ENCODE data around the gene NTN5.
"Not testable (repeated sequence)": the region's sequence is repeated elsewhere in the genome, so short reads cannot be mapped to it uniquely, and the experiment has no call there.

The NTN5 gene

DNA sequence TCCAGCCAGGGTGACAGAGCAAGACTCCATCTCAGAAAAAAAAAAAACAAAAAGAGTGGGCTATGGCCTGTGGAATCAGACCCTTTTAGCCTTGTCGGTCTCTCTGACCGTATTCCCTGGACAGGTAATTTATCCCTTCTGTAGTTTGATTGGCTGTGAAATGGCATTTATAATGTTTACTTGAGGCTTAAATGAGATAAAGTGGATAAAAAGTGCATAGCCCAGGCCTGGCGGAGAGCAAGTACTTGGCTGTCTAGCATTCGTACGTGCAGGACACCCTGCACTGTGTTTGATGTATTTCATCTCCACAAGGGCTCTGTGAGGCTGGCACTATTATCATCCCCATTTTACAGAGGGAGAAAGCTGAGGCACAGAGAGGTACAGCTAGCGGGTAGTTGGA, 7.0 kb downstream of the NTN5 start:
- no peaks in the 10 kb centered on the region for H3K27me3 ChIP-seq (replicated peaks; ENCODE audit: control insufficient read depth, insufficient read depth, low read length)
- H3K4me1 ChIP-seq (ENCODE audit: control insufficient read depth, insufficient read depth, low read length), result no peaks in the 10 kb centered on the region
- H3K9me3 ChIP-seq (ENCODE audit: control insufficient read depth, low read length), result no peaks in the 10 kb centered on the region
- no peak overlapping the region for H3K9ac ChIP-seq (ENCODE audit: low read length)
- DNase-seq (ENCODE audit: low read depth), result no peak
- H3K36me3 ChIP-seq (ENCODE audit: control insufficient read depth, insufficient read depth, low read length, severe bottlenecking), result no peaks in the 10 kb centered on the region
- no peak overlapping the region for H3K4me3 ChIP-seq (ENCODE audit: low read length)

DNA sequence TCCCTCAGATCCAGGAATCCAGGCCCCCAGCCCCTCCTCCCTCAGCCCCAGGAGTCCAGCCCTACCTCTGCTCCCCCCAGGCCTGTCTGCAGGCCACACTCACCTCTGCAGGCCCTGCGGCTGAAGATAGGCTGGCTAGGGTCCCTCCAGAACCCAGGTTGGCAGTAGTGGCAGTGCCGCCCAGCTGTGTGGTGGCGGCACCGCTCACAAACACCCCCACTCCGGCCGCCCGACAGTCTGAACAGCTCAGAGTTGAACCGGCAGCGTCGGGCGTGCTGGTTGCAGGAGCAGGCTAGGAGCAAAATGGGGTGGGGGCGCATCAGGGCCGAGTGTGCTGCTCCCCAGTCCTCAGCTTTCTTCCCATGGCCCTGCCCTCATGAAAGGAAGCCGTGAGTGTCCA, 8.3 kb downstream of the NTN5 start:
- DNase-seq (ENCODE audit: low read depth), result no peak
- no peaks in the 10 kb centered on the region for H3K27me3 ChIP-seq (replicated peaks; ENCODE audit: control insufficient read depth, insufficient read depth, low read length)
- no peak overlapping the region for H3K4me3 ChIP-seq (ENCODE audit: low read length)
- no peaks in the 10 kb centered on the region for H3K9me3 ChIP-seq (ENCODE audit: control insufficient read depth, low read length)
- no peaks in the 10 kb centered on the region for H3K4me1 ChIP-seq (ENCODE audit: control insufficient read depth, insufficient read depth, low read length)
- no peaks in the 10 kb centered on the region for H3K36me3 ChIP-seq (ENCODE audit: control insufficient read depth, insufficient read depth, low read length, severe bottlenecking)
- no peak overlapping the region for H3K9ac ChIP-seq (ENCODE audit: low read length)

DNA sequence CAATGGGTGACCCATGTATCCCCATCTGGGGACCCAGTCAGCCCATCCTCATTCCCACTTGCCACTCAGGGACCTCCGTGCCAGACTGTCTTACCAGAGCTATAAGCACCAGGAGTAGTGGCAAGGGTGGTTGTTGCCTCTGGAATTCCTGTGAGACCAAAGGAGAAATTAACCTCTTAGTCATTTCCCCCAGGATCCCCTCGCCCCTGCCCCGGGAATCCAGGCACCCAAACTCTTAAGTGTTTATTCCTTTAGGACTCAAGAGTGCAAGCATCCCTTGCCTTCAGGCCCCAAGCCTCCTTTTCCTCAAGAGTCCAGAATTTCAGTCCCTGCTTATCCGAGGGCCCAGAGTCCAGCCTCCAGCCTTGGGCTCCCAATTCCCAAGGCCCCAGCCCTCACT, 9.2 kb downstream of the NTN5 start:
- H3K4me3 ChIP-seq (ENCODE audit: low read length), result no peak overlapping the region
- no peaks in the 10 kb centered on the region for H3K27me3 ChIP-seq (replicated peaks; ENCODE audit: control insufficient read depth, insufficient read depth, low read length)
- DNase-seq (ENCODE audit: low read depth), result no peak
- no peaks in the 10 kb centered on the region for H3K9me3 ChIP-seq (ENCODE audit: control insufficient read depth, low read length)
- H3K9ac ChIP-seq (ENCODE audit: low read length), result no peak overlapping the region
- no peaks in the 10 kb centered on the region for H3K4me1 ChIP-seq (ENCODE audit: control insufficient read depth, insufficient read depth, low read length)
- no peaks in the 10 kb centered on the region for H3K36me3 ChIP-seq (ENCODE audit: control insufficient read depth, insufficient read depth, low read length, severe bottlenecking)

DNA sequence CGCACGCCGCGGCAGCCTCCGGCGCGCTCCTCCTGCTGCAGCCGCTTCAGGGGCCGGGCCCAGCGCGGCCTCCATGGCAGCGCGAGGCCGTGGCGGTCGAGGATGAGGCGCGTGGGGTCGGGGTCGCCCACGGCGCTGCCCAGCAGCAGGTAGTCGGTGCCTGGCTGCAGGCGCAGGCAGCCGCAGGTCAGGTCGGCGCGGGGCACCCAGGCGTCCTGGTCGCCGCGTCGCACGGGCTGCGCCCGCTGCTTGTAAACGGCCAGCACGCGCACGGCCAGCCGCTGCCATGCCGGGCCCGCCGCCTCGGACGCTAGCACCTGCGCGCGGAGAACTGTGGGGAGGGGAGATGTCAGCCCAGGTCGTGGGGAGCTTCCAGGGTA, 11.1 kb downstream of the NTN5 start:
- DNase-seq (ENCODE audit: low read depth), result no peak
- Histone ChIP-seq H3K9ac (ENCODE audit: low read length) (no peak overlapping the region), H3K9me3 (ENCODE audit: control insufficient read depth, low read length) (no peaks in the 10 kb centered on the region), H3K27me3 (replicated peaks; ENCODE audit: control insufficient read depth, insufficient read depth, low read length) (no peaks in the 10 kb centered on the region), H3K36me3 (ENCODE audit: control insufficient read depth, insufficient read depth, low read length, severe bottlenecking) (no peaks in the 10 kb centered on the region), H3K4me3 (ENCODE audit: low read length) (no peak overlapping the region), H3K4me1 (ENCODE audit: control insufficient read depth, insufficient read depth, low read length) (no peaks in the 10 kb centered on the region)

DNA sequence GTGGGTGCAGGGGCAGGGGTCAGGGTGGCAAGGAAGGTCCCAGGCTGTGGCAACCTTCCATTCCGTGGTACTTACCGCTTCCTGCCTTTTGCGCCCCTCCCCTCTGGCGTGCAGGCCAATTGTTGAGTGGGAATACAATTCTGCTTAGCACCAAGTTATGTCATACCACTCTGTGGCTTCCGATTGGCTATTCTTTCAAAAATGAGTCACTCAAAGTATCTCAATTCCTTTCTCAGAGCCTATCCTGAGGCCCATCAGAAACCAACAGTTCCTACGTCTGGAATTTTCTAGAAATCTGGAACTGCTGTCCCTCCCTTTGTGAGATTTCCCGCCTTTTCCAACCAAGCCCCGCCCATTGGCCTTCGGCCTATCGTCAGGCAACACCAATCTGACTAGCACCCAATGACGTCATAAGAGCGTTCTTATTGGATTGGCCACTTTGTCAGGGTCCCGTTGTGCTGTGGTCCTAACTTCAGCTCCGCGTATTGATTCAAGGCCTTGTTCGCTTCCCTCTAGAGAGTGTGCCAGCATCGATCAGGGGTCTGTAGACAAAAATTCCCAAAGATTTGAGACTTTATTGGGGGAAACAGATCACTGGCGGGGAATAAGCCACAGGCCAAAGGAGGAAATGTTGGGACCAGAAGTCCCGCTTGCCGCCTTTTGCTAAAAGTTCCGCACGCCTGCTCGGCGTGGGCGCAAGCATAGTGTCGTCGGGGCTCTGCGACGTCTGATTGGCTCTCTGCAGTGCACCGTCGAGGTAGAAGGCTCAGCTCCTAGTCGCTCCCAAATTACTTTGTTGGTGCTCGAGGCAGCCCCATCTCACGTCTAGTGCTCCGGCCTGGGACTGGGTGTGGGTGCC, 11.7 kb downstream of the NTN5 start:
- H3K27me3 ChIP-seq (replicated peaks; ENCODE audit: control insufficient read depth, insufficient read depth, low read length), result no peaks in the 10 kb centered on the region
- DNase-seq (ENCODE audit: low read depth), result peak; percentile 66
- no peak overlapping the region for H3K9ac ChIP-seq (ENCODE audit: low read length)
- no peaks in the 10 kb centered on the region for H3K9me3 ChIP-seq (ENCODE audit: control insufficient read depth, low read length)
- H3K4me3 ChIP-seq (ENCODE audit: low read length), result no peak overlapping the region
- H3K4me1 ChIP-seq (ENCODE audit: control insufficient read depth, insufficient read depth, low read length), result no peaks in the 10 kb centered on the region
- H3K36me3 ChIP-seq (ENCODE audit: control insufficient read depth, insufficient read depth, low read length, severe bottlenecking), result no peaks in the 10 kb centered on the region

DNA sequence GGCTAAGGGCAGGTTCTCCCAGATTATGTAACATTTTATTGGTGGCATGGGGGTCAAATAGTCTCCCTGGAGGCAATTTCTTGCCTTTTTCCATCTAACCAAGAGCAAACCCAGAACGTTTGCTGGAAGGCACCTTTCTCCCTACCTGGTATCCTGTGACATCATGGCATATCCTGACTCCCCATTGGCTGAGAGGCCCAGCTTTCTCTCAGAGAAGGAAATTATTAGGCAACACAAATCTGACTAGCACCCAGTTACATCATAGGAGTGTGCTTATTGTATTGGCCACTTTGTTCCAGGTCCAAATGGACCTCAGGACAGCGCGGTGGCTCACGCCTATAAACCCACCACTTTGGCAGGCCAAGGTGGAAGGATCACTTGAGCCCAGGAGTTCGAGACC, 13.0 kb downstream of the NTN5 start:
- DNase-seq (ENCODE audit: low read depth), result peak; percentile 18
- H3K27me3 ChIP-seq (replicated peaks; ENCODE audit: control insufficient read depth, insufficient read depth, low read length), result no peaks in the 10 kb centered on the region
- H3K4me3 ChIP-seq (ENCODE audit: low read length), result no peak overlapping the region
- no peaks in the 10 kb centered on the region for H3K4me1 ChIP-seq (ENCODE audit: control insufficient read depth, insufficient read depth, low read length)
- no peaks in the 10 kb centered on the region for H3K36me3 ChIP-seq (ENCODE audit: control insufficient read depth, insufficient read depth, low read length, severe bottlenecking)
- no peaks in the 10 kb centered on the region for H3K9me3 ChIP-seq (ENCODE audit: control insufficient read depth, low read length)
- H3K9ac ChIP-seq (ENCODE audit: low read length), result no peak overlapping the region

DNA sequence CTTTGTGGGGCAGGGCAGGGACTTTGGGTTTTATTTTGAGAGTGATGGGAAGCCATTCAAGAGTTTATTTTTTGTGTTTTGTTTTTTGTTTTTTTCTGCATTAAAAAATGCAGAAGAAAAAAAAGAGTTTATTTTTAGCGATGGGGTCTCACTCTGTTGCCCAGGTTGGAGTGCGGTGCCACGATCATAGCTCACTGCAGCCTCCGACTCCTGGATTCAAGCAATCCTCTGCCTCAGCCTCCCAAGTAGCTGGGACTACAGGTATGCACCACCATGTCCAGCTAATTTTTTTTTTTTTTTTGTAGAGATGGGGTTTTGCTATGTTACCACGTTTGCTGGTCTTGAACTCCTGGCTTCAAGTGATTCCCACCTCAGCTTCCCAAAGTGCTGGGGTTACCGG, 14.3 kb downstream of the NTN5 start:
- no peaks in the 10 kb centered on the region for H3K4me1 ChIP-seq (ENCODE audit: control insufficient read depth, insufficient read depth, low read length)
- no peak overlapping the region for H3K4me3 ChIP-seq (ENCODE audit: low read length)
- H3K9ac ChIP-seq (ENCODE audit: low read length), result no peak overlapping the region
- no peak for DNase-seq (ENCODE audit: low read depth)
- H3K36me3 ChIP-seq (ENCODE audit: control insufficient read depth, insufficient read depth, low read length, severe bottlenecking), result no peaks in the 10 kb centered on the region
- H3K27me3 ChIP-seq (replicated peaks; ENCODE audit: control insufficient read depth, insufficient read depth, low read length), result peaks cover 6% of the 10 kb centered on the region
- no peaks in the 10 kb centered on the region for H3K9me3 ChIP-seq (ENCODE audit: control insufficient read depth, low read length)

DNA sequence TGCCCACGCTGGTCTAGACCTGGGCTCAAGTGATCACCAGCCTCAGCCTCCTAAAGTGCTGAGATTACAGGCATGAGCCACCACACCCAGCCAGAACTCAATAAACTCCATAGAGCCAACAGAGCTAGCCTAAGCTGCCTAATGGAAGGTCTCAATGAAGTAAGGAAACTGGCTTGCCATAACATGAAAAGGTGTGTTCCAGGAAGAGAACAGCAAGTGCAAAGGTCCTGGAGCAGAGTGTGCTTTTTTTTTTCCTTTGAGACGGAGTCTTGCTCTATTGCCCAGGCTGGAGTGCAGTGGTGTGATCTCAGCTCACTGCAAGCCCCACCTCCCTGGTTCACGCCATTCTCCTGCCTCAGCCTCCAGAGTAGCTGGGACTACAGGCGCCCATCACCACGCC, 15.0 kb downstream of the NTN5 start:
- not testable (repeated sequence) for H3K4me1 ChIP-seq (ENCODE audit: control insufficient read depth, insufficient read depth, low read length); H3K27me3 ChIP-seq (replicated peaks; ENCODE audit: control insufficient read depth, insufficient read depth, low read length); H3K36me3 ChIP-seq (ENCODE audit: control insufficient read depth, insufficient read depth, low read length, severe bottlenecking); H3K4me3 ChIP-seq (ENCODE audit: low read length); DNase-seq (ENCODE audit: low read depth); H3K9me3 ChIP-seq (ENCODE audit: control insufficient read depth, low read length); H3K9ac ChIP-seq (ENCODE audit: low read length)

DNA sequence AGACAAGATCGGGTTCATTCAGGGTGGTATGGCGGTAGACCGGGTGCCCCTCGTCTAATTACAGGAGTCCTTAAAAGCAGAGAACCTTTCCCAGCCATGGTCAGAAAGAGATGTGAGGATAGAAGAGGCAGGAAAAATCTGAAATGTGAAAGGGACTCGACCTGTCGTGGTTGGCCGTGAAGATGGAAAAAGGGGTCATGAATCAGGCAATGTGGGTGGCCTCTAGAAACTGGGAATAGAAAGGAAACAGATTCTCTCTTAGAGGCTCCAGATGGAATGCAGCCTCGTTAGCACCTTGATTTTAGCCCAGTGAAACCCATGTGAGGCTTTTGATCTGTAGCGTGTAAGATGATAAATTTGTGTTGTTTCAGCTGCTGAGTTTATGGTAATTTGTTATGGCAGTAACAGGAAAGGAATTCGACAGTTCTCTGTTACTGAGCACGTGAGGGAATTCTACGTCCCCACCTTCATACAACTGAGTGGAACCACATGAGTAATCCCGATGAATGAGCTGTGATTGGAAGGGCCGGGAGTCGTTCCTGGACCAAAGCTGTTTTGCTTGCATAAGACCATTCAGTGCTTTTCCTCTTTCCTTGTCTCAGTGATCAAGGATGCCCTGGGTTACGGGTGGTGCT, 15.9 kb downstream of the NTN5 start:
- Histone ChIP-seq H3K27me3 (replicated peaks; ENCODE audit: control insufficient read depth, insufficient read depth, low read length) (peaks cover 7% of the 10 kb centered on the region), H3K4me3 (ENCODE audit: low read length) (no peak overlapping the region), H3K4me1 (ENCODE audit: control insufficient read depth, insufficient read depth, low read length) (no peaks in the 10 kb centered on the region), H3K9ac (ENCODE audit: low read length) (no peak overlapping the region), H3K36me3 (ENCODE audit: control insufficient read depth, insufficient read depth, low read length, severe bottlenecking) (no peaks in the 10 kb centered on the region), H3K9me3 (ENCODE audit: control insufficient read depth, low read length) (no peaks in the 10 kb centered on the region)
- DNase-seq (ENCODE audit: low read depth), result peak; percentile 73

DNA sequence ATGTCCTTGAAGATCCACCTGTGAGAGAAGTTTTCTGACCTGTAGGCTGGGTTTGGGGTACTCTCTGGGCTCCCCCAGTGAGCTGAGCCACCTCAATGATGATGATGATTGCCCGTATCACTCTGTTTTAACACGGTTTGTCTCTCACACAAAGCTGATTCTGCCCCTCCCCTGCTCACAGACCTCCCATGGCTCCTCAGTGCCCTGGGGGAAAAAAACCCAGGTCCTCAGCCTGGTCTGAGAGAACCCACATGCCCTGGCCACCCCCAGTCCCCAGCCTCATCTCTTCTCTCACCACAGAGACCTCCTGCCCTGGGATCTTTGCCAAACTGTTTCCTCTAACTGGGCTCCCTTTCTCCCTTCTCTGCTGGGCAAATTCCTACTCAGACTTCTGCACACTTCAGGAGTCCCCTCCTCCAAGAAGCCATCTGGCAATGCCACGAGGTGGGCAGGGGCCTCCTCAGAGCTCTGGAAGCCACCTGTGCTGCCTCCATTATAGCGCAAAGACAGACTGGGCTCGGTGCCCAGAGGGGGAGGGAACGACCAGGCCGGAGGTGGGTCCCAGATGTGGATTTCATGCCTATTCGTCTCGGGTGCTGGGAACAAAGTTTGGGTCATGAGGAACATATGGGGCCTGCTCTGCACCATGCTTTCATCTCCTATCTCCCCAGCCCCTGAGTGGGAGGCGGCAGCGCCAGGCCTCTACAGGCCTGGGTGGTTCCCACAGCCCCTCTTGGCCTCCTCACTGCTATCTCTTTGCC, 18.3 kb downstream of the NTN5 start:
- H3K4me3 ChIP-seq (ENCODE audit: low read length), result no peak overlapping the region
- peaks cover 10% of the 10 kb centered on the region for H3K27me3 ChIP-seq (replicated peaks; ENCODE audit: control insufficient read depth, insufficient read depth, low read length)
- no peak overlapping the region for H3K9ac ChIP-seq (ENCODE audit: low read length)
- H3K4me1 ChIP-seq (ENCODE audit: control insufficient read depth, insufficient read depth, low read length), result no peaks in the 10 kb centered on the region
- no peaks in the 10 kb centered on the region for H3K36me3 ChIP-seq (ENCODE audit: control insufficient read depth, insufficient read depth, low read length, severe bottlenecking)
- DNase-seq (ENCODE audit: low read depth), result no peak
- no peaks in the 10 kb centered on the region for H3K9me3 ChIP-seq (ENCODE audit: control insufficient read depth, low read length)

DNA sequence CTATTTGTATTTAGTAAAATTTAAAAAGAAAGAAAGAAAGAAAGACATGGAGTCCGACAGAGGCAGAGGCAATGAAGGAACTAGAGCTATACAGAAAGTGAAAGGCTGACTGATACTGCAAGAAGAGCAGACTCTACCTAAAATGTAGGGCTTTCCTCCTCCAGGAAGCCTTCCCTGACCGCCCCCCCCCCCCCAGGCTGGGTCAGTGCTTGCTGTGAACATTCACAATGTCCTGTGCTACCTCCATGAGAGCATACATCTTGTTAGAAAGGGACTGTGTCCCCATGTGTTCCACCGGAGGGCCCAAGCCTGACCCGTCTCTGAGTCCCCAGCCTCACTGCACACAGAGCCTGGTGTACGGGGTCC, 21.2 kb downstream of the NTN5 start:
- Histone ChIP-seq H3K9ac (ENCODE audit: low read length) (no peak overlapping the region), H3K4me3 (ENCODE audit: low read length) (no peak overlapping the region), H3K4me1 (ENCODE audit: control insufficient read depth, insufficient read depth, low read length) (peaks cover 3% of the 10 kb centered on the region), H3K9me3 (ENCODE audit: control insufficient read depth, low read length) (no peaks in the 10 kb centered on the region), H3K36me3 (ENCODE audit: control insufficient read depth, insufficient read depth, low read length, severe bottlenecking) (no peaks in the 10 kb centered on the region), H3K27me3 (replicated peaks; ENCODE audit: control insufficient read depth, insufficient read depth, low read length) (peaks cover 10% of the 10 kb centered on the region)
- DNase-seq (ENCODE audit: low read depth), result no peak

Data from adipocyte (in vitro differentiated cells).